Mesothelial cell of epicardium (in vitro differentiated cells): Measurements from ENCODE around the gene CWC27. TPM values are rescaled to one million over a fixed set of nuclear protein-coding genes. Genes with fewer than 3 reads are reported as not detected.

Source experiments
- DNase-seq, 2 experiments: peaks; one replicate each; pipeline ENCODE4 v3.0.0; 2021; ENCODE audit warnings: low spot score in 2 of 2; ENCODE audit not compliant: unreplicated experiment in 2 of 2
- H3K27ac Mint-ChIP-seq: 2 replicates; pipeline ENCODE4 v1.8.0; 2021; ENCODE audit warnings: mixed read lengths
- H3K27me3 Mint-ChIP-seq: 2 replicates; pipeline ENCODE4 v1.8.0; 2021; ENCODE audit warnings: low read depth, mixed read lengths
- H3K36me3 Mint-ChIP-seq: 2 replicates; pipeline ENCODE4 v1.8.0; 2021; ENCODE audit warnings: mixed read lengths
- H3K4me1 Mint-ChIP-seq: 2 replicates; pipeline ENCODE4 v1.8.0; 2021; ENCODE audit warnings: mixed read lengths
- H3K4me3 Mint-ChIP-seq: 2 replicates; pipeline ENCODE4 v1.8.0; 2021; ENCODE audit warnings: mild to moderate bottlenecking, moderate library complexity, mixed read lengths
- H3K9me3 Mint-ChIP-seq: 2 replicates; pipeline ENCODE4 v1.8.0; 2021; ENCODE audit warnings: mixed read lengths
- CTCF ChIP-seq: fragments of 200-600 bp; sonication (generic); IDR thresholded peaks from one replicate; pipeline ENCODE4 v1.5.0; 2021; ENCODE audit warnings: antibody characterized with exemption; ENCODE audit not compliant: unreplicated experiment
- total RNA-seq: library from RNA; stranded (reverse); gene quantifications from 3 replicates; pipeline ENCODE4 v1.2.1, GENCODE V29; 2021

Gene CWC27
- total RNA-seq, 1 donor from 2014 or later: 30.0 TPM

GRCh38 chr5:64839936-64840335 lies 71.2 kb downstream of the CWC27 start:
- no peaks in the 10 kb centered on the region for H3K27me3 Mint-ChIP-seq
- no peak overlapping the region for H3K27ac Mint-ChIP-seq
- H3K36me3 Mint-ChIP-seq: peaks cover 29% of the 10 kb centered on the region
- peaks cover 14% of the 10 kb centered on the region for H3K4me1 Mint-ChIP-seq
- peaks cover 19% of the 10 kb centered on the region for H3K9me3 Mint-ChIP-seq
- TF ChIP-seq CTCF: no peak
- H3K4me3 Mint-ChIP-seq: no peak overlapping the region
- no peak for DNase-seq

- Mint-ChIP-seq H3K4me1 (peaks cover 14% of the 10 kb centered on the region), H3K27ac (no peak overlapping the region), H3K9me3 (peaks cover 29% of the 10 kb centered on the region), H3K27me3 (no peaks in the 10 kb centered on the region), H3K4me3 (no peak overlapping the region), H3K36me3 (peaks cover 39% of the 10 kb centered on the region)
- no peak for TF ChIP-seq CTCF
- no peak for DNase-seq
Measured at GRCh38 chr5:64840958-64841357, 72.2 kb downstream of the CWC27 start.

GRCh38 chr5:64853777-64854176 lies 85.0 kb downstream of the CWC27 start:
- Mint-ChIP-seq H3K36me3 (peaks cover 24% of the 10 kb centered on the region), H3K27me3 (no peaks in the 10 kb centered on the region), H3K4me3 (no peak overlapping the region), H3K9me3 (peaks cover 23% of the 10 kb centered on the region), H3K27ac (no peak overlapping the region), H3K4me1 (peaks cover 7% of the 10 kb centered on the region)
- DNase-seq: no peak
- no peak for TF ChIP-seq CTCF

GRCh38 chr5:64854855-64855254 lies 86.1 kb downstream of the CWC27 start:
- peaks cover 15% of the 10 kb centered on the region for H3K36me3 Mint-ChIP-seq
- peaks cover 15% of the 10 kb centered on the region for H3K9me3 Mint-ChIP-seq
- no peak for DNase-seq
- no peaks in the 10 kb centered on the region for H3K27me3 Mint-ChIP-seq
- H3K4me3 Mint-ChIP-seq: no peak overlapping the region
- TF ChIP-seq CTCF: no peak
- H3K4me1 Mint-ChIP-seq: peaks cover 9% of the 10 kb centered on the region
- H3K27ac Mint-ChIP-seq: no peak overlapping the region

GRCh38 chr5:64859881-64860280 lies 91.2 kb downstream of the CWC27 start:
- no peak for TF ChIP-seq CTCF
- H3K27me3 Mint-ChIP-seq: no peaks in the 10 kb centered on the region
- no peaks in the 10 kb centered on the region for H3K36me3 Mint-ChIP-seq
- peaks cover 5% of the 10 kb centered on the region for H3K4me1 Mint-ChIP-seq
- H3K4me3 Mint-ChIP-seq: no peak overlapping the region
- peaks cover 3% of the 10 kb centered on the region for H3K9me3 Mint-ChIP-seq
- DNase-seq: no peak
- no peak overlapping the region for H3K27ac Mint-ChIP-seq

- DNase-seq: no peak
- Mint-ChIP-seq H3K4me1 (peaks cover 3% of the 10 kb centered on the region), H3K27ac (no peak overlapping the region), H3K36me3 (no peaks in the 10 kb centered on the region), H3K4me3 (no peak overlapping the region), H3K9me3 (peaks cover 3% of the 10 kb centered on the region), H3K27me3 (no peaks in the 10 kb centered on the region)
- TF ChIP-seq CTCF: no peak
Measured at GRCh38 chr5:64861281-64861680, 92.6 kb downstream of the CWC27 start.
